ENCODE results near the gene CLCF1. TPM values are rescaled to one million over a fixed set of nuclear protein-coding genes. Genes with fewer than 3 reads are reported as not detected.

The CLCF1 gene
- total RNA-seq, 3 donors from 2014 or later: 3.2 to 11.1 (median 10.2) TPM

DNA sequence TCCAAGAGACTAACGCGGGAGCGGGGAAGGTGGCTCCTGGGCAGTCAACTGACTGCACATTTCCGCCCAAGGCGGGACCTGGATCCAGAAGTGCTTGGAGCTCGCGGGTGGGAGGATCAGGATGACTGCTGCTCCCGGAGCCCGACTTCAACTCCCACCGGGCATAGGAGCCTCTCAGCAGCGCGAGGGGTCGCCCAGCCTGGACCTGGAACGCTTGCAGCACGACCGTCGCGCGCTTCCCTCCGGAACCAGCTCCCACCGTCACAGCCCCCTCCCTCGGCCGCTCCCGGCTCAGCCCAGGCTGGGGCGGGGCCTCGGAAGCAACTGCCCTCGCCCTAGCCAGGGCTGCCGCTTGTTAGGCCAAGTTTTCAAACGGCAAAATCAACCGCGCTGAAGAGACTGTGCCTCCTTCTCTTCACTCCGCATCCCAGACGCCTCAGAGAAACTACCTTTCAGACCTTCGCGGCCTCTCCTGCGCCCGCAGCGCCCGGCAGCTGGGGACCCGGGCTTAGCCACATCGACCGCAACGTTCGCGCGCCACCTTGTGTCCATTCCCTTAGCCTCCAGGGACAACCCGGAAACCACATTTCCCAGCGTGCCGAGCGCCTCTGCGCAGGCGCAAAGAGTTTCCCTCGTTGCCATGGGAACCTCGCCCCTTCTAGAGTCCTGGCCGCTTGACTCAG lies 56.1 kb downstream of the CLCF1 start:
- peak; percentile 94 to 97 for DNase-seq (ENCODE audit: low spot score in 2 of 2)
- Histone ChIP-seq H3K27me3 (no peaks in the 10 kb centered on the region), H3K4me3 (peak overlapping the region; percentile 56 to 97 (median 74)), H3K36me3 (no peaks in the 10 kb centered on the region), H3K27ac (peak overlapping the region; percentile 94), H3K9me3 (no peaks in the 10 kb centered on the region), H3K4me1 (peaks cover 6 to 19% of the 10 kb centered on the region in 2 donors)
- TF ChIP-seq POLR2A (IDR thresholded peaks at IDR 0.05): peak; percentile 43
- TF ChIP-seq CTCF (IDR thresholded peaks at IDR 0.05): peak; percentile 91 to 100 (median 99)
- TF ChIP-seq POLR2AphosphoS5 (IDR thresholded peaks at IDR 0.05): peak; percentile 73 to 82 (median 75)
- intact Hi-C loops (cut with DNase I; ENCODE audit: low total_unique reads): loop anchor here (10.0 kb wide), 1 partner anchor 1153 kb away; no protein-coding TSS in a partner anchor

GRCh38 chr11:67316882-67317204 lies 56.6 kb downstream of the CLCF1 start:
- H3K27ac ChIP-seq: peak overlapping the region; percentile 94
- H3K36me3 ChIP-seq: no peaks in the 10 kb centered on the region
- DNase-seq (ENCODE audit: low spot score in 2 of 2): no peak
- intact Hi-C loops (cut with DNase I; ENCODE audit: low total_unique reads): loop anchor here (10.0 kb wide), 1 partner anchor 1152 kb away; no protein-coding TSS in a partner anchor
- peak overlapping the region; percentile 56 to 97 (median 74) for H3K4me3 ChIP-seq
- peaks cover 6 to 19% of the 10 kb centered on the region in 2 donors for H3K4me1 ChIP-seq
- no peak for TF ChIP-seq CTCF (IDR thresholded peaks at IDR 0.05)
- TF ChIP-seq POLR2AphosphoS5 (IDR thresholded peaks at IDR 0.05): no peak
- TF ChIP-seq POLR2A (IDR thresholded peaks at IDR 0.05): no peak
- no peaks in the 10 kb centered on the region for H3K27me3 ChIP-seq
- no peaks in the 10 kb centered on the region for H3K9me3 ChIP-seq

DNA sequence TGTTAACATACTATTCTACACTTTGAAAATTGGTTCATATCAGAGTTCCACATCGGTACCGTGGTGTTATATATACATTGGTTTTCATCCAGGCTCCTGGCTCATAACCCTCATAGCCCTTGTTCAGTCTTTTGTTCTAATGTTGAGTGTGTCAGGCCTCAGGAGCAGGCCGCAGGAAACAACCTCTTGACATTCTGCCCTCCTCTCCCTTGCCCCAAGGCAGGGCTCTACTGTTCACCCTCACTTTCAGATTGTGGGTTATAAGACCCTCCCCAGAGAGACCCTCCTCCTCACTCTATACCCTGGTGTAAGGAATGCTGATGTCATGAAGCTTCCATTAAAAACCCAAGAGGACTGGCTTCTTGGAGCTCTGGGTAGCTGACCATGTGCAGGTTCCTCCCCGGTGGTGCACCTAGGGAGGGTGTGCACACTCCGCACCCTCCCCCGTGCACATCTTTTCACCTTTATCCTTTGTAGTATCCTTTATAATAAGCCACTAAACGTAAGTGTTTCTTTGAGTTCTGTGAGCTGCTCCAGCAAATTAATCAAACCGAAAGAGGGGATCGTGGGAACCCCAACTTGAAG lies 58.0 kb downstream of the CLCF1 start:
- no peak overlapping the region for H3K4me3 ChIP-seq
- TF ChIP-seq POLR2AphosphoS5 (IDR thresholded peaks at IDR 0.05) (no peak), POLR2A (IDR thresholded peaks at IDR 0.05) (no peak), CTCF (IDR thresholded peaks at IDR 0.05) (no peak)
- intact Hi-C loops (cut with DNase I; ENCODE audit: low total_unique reads): loop anchor here (10.0 kb wide), 1 partner anchor 1151 kb away; no protein-coding TSS in a partner anchor
- H3K4me1 ChIP-seq: peaks cover 6 to 19% of the 10 kb centered on the region in 2 donors
- H3K27ac ChIP-seq: peak overlapping the region in 1 of 2 donors; percentile 91
- H3K9me3 ChIP-seq: no peaks in the 10 kb centered on the region
- H3K27me3 ChIP-seq: no peaks in the 10 kb centered on the region
- no peak for DNase-seq (ENCODE audit: low spot score in 2 of 2)
- no peaks in the 10 kb centered on the region for H3K36me3 ChIP-seq

DNA sequence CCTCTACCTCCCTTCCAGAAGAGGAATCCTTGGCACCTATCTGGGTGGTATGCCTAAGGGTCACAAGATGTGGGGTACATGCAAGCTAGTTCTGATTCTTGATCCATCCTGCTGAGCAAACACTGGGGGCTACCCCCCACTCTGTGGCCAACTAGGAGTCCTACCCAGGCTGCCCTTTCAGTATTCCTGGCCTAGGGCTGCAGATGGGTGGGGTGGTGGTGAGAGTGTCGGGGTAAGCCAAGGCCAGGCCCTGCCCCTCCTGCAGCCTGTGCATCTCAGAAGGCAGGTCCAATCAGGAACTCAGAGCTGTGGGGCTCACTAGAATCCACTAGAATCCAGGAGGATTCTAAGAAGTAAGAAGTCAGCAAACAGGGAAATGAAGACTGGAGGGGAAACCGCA lies 59.2 kb downstream of the CLCF1 start:
- peaks cover 6 to 19% of the 10 kb centered on the region in 2 donors for H3K4me1 ChIP-seq
- TF ChIP-seq POLR2A (IDR thresholded peaks at IDR 0.05) (no peak), POLR2AphosphoS5 (IDR thresholded peaks at IDR 0.05) (no peak), CTCF (IDR thresholded peaks at IDR 0.05) (no peak)
- H3K27me3 ChIP-seq: no peaks in the 10 kb centered on the region
- H3K36me3 ChIP-seq: no peaks in the 10 kb centered on the region
- intact Hi-C loops (cut with DNase I; ENCODE audit: low total_unique reads): loop anchor here (1.0 to 10.0 kb wide), 2 partner anchors 51 to 1149 kb away; no protein-coding TSS in a partner anchor
- H3K4me3 ChIP-seq: no peak overlapping the region
- no peaks in the 10 kb centered on the region for H3K9me3 ChIP-seq
- peak overlapping the region; percentile 10 to 91 for H3K27ac ChIP-seq
- DNase-seq (ENCODE audit: low spot score in 2 of 2): no peak

Other genes with a start within 250 kb of the CLCF1 start
- gene GRK2, start 107.1 kb downstream of the CLCF1 start, total RNA-seq: 10 to 100 TPM; 41.1 to 52.8 (median 52.1) TPM
- 10 to 100 TPM; 23.7 to 51.8 (median 40.7) TPM for gene ANKRD13D, start 84.3 kb downstream of the CLCF1 start, total RNA-seq
- gene SSH3, start 70.1 kb downstream of the CLCF1 start, total RNA-seq: 10 to 100 TPM; 28.8 to 55.2 (median 34.4) TPM
- gene POLD4, start 20.1 kb downstream of the CLCF1 start, total RNA-seq: 10 to 100 TPM; 48.7 to 91.5 (median 69.2) TPM
- 10 to 100 TPM; 11.0 to 31.0 (median 24.6) TPM for gene RAD9A, start 18.4 kb upstream of the CLCF1 start, total RNA-seq
- gene PPP1CA, start 28.3 kb upstream of the CLCF1 start, total RNA-seq: 10 to 100 TPM; 73.1 to 91.9 (median 76.7) TPM
- 1 to 10 TPM in 2 of 3 donors, under 1 TPM in 1; 0.66 to 2.0 (median 1.6) TPM for gene TBC1D10C, start 30.5 kb upstream of the CLCF1 start, total RNA-seq
- 1 to 10 TPM in 1 of 3 donors, under 1 TPM in 2; 0.16 to 4.2 (median 0.66) TPM for gene CARNS1, start 42.1 kb upstream of the CLCF1 start, total RNA-seq
- 10 to 100 TPM; 28.0 to 41.6 (median 40.1) TPM for gene RPS6KB2, start 54.9 kb upstream of the CLCF1 start, total RNA-seq
- 1 to 10 TPM; 2.1 to 9.2 (median 8.0) TPM for gene PTPRCAP, start 64.1 kb upstream of the CLCF1 start, total RNA-seq
- 10 to 100 TPM; 73.6 to 84.3 (median 80.0) TPM for gene CORO1B, start 69.9 kb upstream of the CLCF1 start, total RNA-seq
- gene GPR152, start 79.1 kb upstream of the CLCF1 start, total RNA-seq: not detected
- 10 to 100 TPM in 1 of 3 donors, 1 to 10 TPM in 2; 3.5 to 10.7 (median 3.9) TPM for gene CABP4, start 81.8 kb upstream of the CLCF1 start, total RNA-seq
- 10 to 100 TPM; 37.8 to 54.2 (median 42.3) TPM for gene TMEM134, start 95.7 kb upstream of the CLCF1 start, total RNA-seq
- 10 to 100 TPM; 66.4 to 84.5 (median 69.8) TPM for gene AIP, start 109.4 kb upstream of the CLCF1 start, total RNA-seq
- 10 to 100 TPM in 2 of 3 donors, 1 to 10 TPM in 1; 6.4 to 20.0 (median 11.7) TPM for gene PITPNM1, start 131.8 kb upstream of the CLCF1 start, total RNA-seq
- gene CDK2AP2, start 134.6 kb upstream of the CLCF1 start, total RNA-seq: 10 to 100 TPM; 32.1 to 35.4 (median 32.8) TPM
- gene CABP2, start 149.8 kb upstream of the CLCF1 start, total RNA-seq: not detected
- 1,000 to 10,000 TPM in 2 of 3 donors, 100 to 1,000 TPM in 1; 552 to 1,029 (median 1,013) TPM for gene GSTP1, start 210.2 kb upstream of the CLCF1 start, total RNA-seq
- gene NDUFV1, start 233.3 kb upstream of the CLCF1 start, total RNA-seq: 100 to 1,000 TPM; 159 to 222 (median 186) TPM